HepG2 (cell line): Measurements from ENCODE around the gene ANAPC2. TPM values are rescaled to one million over a fixed set of nuclear protein-coding genes. Genes with fewer than 3 reads are reported as not detected.

Source experiments
- ATAC-seq: fragments of 200-7000 bp; cut with Tn5 transposase; 3 replicates; pipeline ENCODE4 v1.9.1; 2020; ENCODE audit warnings: mild to moderate bottlenecking, moderate library complexity
- BruUV-seq: library from RNA; stranded (reverse); fragments of 400-500 nt; replicated peaks from 2 replicates; lab custom pipeline; 2021; lab: Mats Ljungman, UMichigan
- CTCF ChIA-PET: fragments of 300-600 bp; formaldehyde crosslinking; extraction: SDS; loops from one replicate; lab custom pipeline; 2021; ENCODE audit warnings: low total read pairs, inconsistent platforms, low intra/inter-chr PET ratio; lab: Yijun Ruan, JAX
- POLR2A ChIA-PET: fragments of 350-600 bp; sonication (Branson Sonifier 250); formaldehyde crosslinking; loops from one replicate; lab custom pipeline; 2020; ENCODE audit warnings: antibody characterized with exemption, inconsistent platforms; lab: Yijun Ruan, JAX
- DNase-seq: peaks from one replicate; pipeline ENCODE4 v3.0.0-alpha.2; 2015; ENCODE audit warnings: low spot score
- FAIRE-seq: peaks from 3 replicates; lab custom pipeline; 2011; peaks lifted over from hg19 to GRCh38; lab: Jason Lieb, UNC
- H2AFZ ChIP-seq: one replicate; pipeline ENCODE4 v1.6.1; 2011; ENCODE audit warnings: low read length, inconsistent platforms
- H3K27ac ChIP-seq: fragments of 300-600 bp; 3 replicates; pipeline ENCODE4 v1.8.0; 2011; ENCODE audit warnings: mixed run types, mild to moderate bottlenecking, mixed read lengths, low read length, inconsistent platforms; ENCODE audit not compliant: insufficient read depth; ENCODE audit errors: extremely low read length
- H3K27me3 ChIP-seq, 2 experiments: fragments of 200-600 bp in 1 of 2; 2 replicates in 1 of 2; 3 replicates in 1 of 2; pipeline versions ENCODE4 v1.6.0 to v1.8.0; 2011; ENCODE audit warnings: low read length in 2 of 2, mild to moderate bottlenecking in 2 of 2, moderate library complexity in 2 of 2, inconsistent platforms in 1 of 2; ENCODE audit not compliant: insufficient read depth in 2 of 2, control insufficient read depth in 1 of 2
- H3K36me3 ChIP-seq, 2 experiments: fragments of 200-600 bp in 1 of 2; replicated peaks in 1 of 2; 2 replicates in 1 of 2; 3 replicates in 1 of 2; pipeline versions ENCODE4 v1.5.1 to v1.8.0; 2011; ENCODE audit warnings: low read length in 2 of 2, inconsistent platforms in 1 of 2; ENCODE audit not compliant: insufficient read depth in 2 of 2, control insufficient read depth in 1 of 2
- H3K4me1 ChIP-seq: 2 replicates; pipeline ENCODE4 v1.5.1; 2012; ENCODE audit warnings: low read length, inconsistent platforms; ENCODE audit not compliant: insufficient read depth
- H3K4me2 ChIP-seq: 2 replicates; pipeline ENCODE4 v1.6.0; 2011; ENCODE audit warnings: low read depth, low read length, inconsistent platforms
- H3K4me3 ChIP-seq, 3 experiments: fragments of 200-600 bp in 1 of 3; sonication (generic), shearing (Covaris generic) in 1 of 3; replicated peaks in 1 of 3; 2 replicates each; pipeline ENCODE4 v1.5.1; 2011 to 2016; ENCODE audit warnings: low read length in 3 of 3, inconsistent platforms in 2 of 3, low read depth in 2 of 3, mild to moderate bottlenecking in 2 of 3, control low read depth in 1 of 3, mixed read lengths in 1 of 3; ENCODE audit not compliant: insufficient read depth in 1 of 3
- H3K79me2 ChIP-seq: one replicate; pipeline ENCODE4 v1.6.1; 2011; ENCODE audit warnings: low read length, inconsistent platforms; ENCODE audit not compliant: insufficient read depth
- H3K9ac ChIP-seq: 2 replicates; pipeline ENCODE4 v1.6.0; 2011; ENCODE audit warnings: mild to moderate bottlenecking, low read depth, low read length, inconsistent platforms; ENCODE audit not compliant: insufficient read depth
- H3K9me3 ChIP-seq: 2 replicates; pipeline ENCODE4 v1.5.1; 2012; ENCODE audit warnings: mild to moderate bottlenecking, low read length
- H4K20me1 ChIP-seq: 2 replicates; pipeline ENCODE4 v1.6.0; 2011; ENCODE audit warnings: inconsistent platforms, mild to moderate bottlenecking, low read length, moderate library complexity; ENCODE audit not compliant: insufficient read depth
- MIER2 ChIP-seq: IDR thresholded peaks from 2 replicates; pipeline ENCODE4 v1.6.1; 2016; ENCODE audit warnings: missing biosample characterization, missing genetic modification reagents
- NFE2L1 ChIP-seq: sonication (generic); formaldehyde crosslinking; IDR thresholded peaks from 2 replicates; pipeline ENCODE4 v1.4.0; 2020; ENCODE audit warnings: missing genetic modification reagents, mild to moderate bottlenecking, borderline replicate concordance
- SOX13 ChIP-seq, 3 experiments: fragments of 450-650 bp in 1 of 3; sonication (generic) in 1 of 3; formaldehyde crosslinking in 1 of 3; IDR thresholded peaks in 2 of 3; conservative IDR thresholded peaks in 1 of 3; 2 replicates each; pipeline versions ENCODE4 v1.5.0 to v1.6.1; 2016 to 2020; ENCODE audit warnings: antibody characterized with exemption in 1 of 3, mild to moderate bottlenecking in 1 of 3, missing compliant biosample characterization in 1 of 3, missing genetic modification reagents in 1 of 3, moderate library complexity in 1 of 3
- ZFP90 ChIP-seq: sonication (generic); formaldehyde crosslinking; IDR thresholded peaks from 2 replicates; pipeline ENCODE4 v1.8.0; 2022; ENCODE audit warnings: missing genetic modification reagents, mild to moderate bottlenecking, inconsistent platforms, borderline replicate concordance
- ZNF292 ChIP-seq: sonication (generic); formaldehyde crosslinking; IDR thresholded peaks from 2 replicates; pipeline ENCODE4 v1.8.1; 2022; ENCODE audit warnings: mild to moderate bottlenecking, low read depth, missing genetic modification reagents, borderline replicate concordance
- ZNF550 ChIP-seq: sonication (generic); formaldehyde crosslinking; IDR thresholded peaks from 2 replicates; pipeline ENCODE4 v1.4.0; 2020; ENCODE audit warnings: mild to moderate bottlenecking, missing genetic modification reagents, borderline replicate concordance
- ZNF788 ChIP-seq: sonication (generic); formaldehyde crosslinking; IDR thresholded peaks from 2 replicates; pipeline ENCODE4 v1.5.0; 2020; ENCODE audit warnings: mild to moderate bottlenecking, missing genetic modification reagents, borderline replicate concordance
- WGBS: methylation state at CpG from one replicate; pipeline ENCODE4 v1.1.6; 2017; ENCODE audit warnings: low lambda C conversion rate; 5-methylcytosine and 5-hydroxymethylcytosine counted together
- in situ Hi-C: cut with HindIII; loops from 2 replicates; pipeline ENCODE4 v1.10.0; 2017; ENCODE audit warnings: low pct_unique_long_range_greater_than_20kb; ENCODE audit not compliant: extremely low pct_ligation_motif_present
- intact Hi-C: fragments of 100-400 bp; cut with micrococcal nuclease; formaldehyde crosslinking; loops from one replicate; pipeline ENCODE4 v1.10.0; 2022; ENCODE audit not compliant: unreplicated experiment
- polyA plus RNA-seq, 8 experiments: library from polyadenylated mRNA; depleted of rRNA in 3 of 8; stranded (reverse) in 7 of 8; unstranded in 1 of 8; fragments of >200 nt; fragmentation: Illumina TruSeq in 4 of 8; extraction: Trizol in 4 of 8; gene quantifications; 2 replicates each; pipeline versions ENCODE4 v1.2.1 to v1.2.3, GENCODE V29; 2011 to 2016; ENCODE audit warnings: low read depth in 4 of 8, missing spikeins in 1 of 8, mixed read lengths in 1 of 8; ENCODE audit not compliant: insufficient read depth in 1 of 8
- total RNA-seq, 5 experiments: library from RNA; depleted of rRNA; stranded (reverse); fragments of >200 nt; fragmentation: Illumina TruSeq; extraction: Trizol; gene quantifications; 2 replicates each; pipeline ENCODE4 v1.2.3, GENCODE V29; 2016; ENCODE audit warnings: low read depth in 1 of 5
- TF ChIP-seq, protein P1 (sequence below), 2 experiments: IDR thresholded peaks; 2 replicates each; pipeline ENCODE4 v1.6.1; 2011 to 2012; ENCODE audit warnings: low read length in 2 of 2, borderline replicate concordance in 1 of 2, low read depth in 1 of 2, mild to moderate bottlenecking in 1 of 2, moderate library complexity in 1 of 2
- TF ChIP-seq, protein P2 (sequence below): sonication (generic); formaldehyde crosslinking; IDR thresholded peaks from 2 replicates; pipeline ENCODE4 v1.4.0; 2020; ENCODE audit warnings: missing genetic modification reagents, mild to moderate bottlenecking, borderline replicate concordance
- TF ChIP-seq, protein P3 (sequence below): sonication (generic); formaldehyde crosslinking; IDR thresholded peaks from 2 replicates; pipeline ENCODE4 v1.8.0; 2022; ENCODE audit warnings: mild to moderate bottlenecking, missing genetic modification reagents, moderate library complexity
- TF ChIP-seq, protein P4 (sequence below), 2 experiments: sonication (generic) in 1 of 2; formaldehyde crosslinking in 1 of 2; IDR thresholded peaks; 2 replicates each; pipeline versions ENCODE4 v1.4.0 to v1.6.1; 2016 to 2020; ENCODE audit warnings: borderline replicate concordance in 1 of 2, low read depth in 1 of 2, mild to moderate bottlenecking in 1 of 2, missing genetic modification reagents in 1 of 2

The ANAPC2 gene
- total and polyA plus RNA-seq, 2 of the 13 experiments (the other 11 are each of a cell fraction or from before 2014, with no cell fraction given), result 12.3 to 15.4 TPM

DNA sequence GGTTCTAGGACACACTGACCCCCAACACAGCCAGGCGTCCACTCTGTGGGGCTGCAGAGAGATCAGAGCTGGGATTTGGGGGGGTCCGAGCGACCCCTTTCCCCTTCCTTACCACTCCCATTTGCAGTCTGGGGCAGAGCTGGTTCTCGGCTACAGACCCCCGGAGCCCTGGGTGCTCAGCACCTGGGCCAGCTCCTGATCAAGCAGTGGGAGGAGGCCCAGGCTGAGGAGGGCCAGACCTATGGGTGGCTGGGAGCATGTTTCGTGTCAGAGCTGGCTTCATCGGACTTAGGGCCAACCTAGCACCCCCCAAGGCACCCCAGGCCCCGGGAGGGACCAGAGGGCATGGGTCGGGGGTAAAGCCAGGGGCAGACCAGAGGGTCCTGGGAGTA lies 41.8 kb downstream of the ANAPC2 start:
- Histone ChIP-seq H3K9ac (no peak overlapping the region), H3K4me2 (no peak overlapping the region), H3K4me3 (no peak overlapping the region), H3K27me3 (peaks cover 16 to 63% of the 10 kb centered on the region in 2 experiments), H3K4me1 (peaks cover 19% of the 10 kb centered on the region), H3K79me2 (no peaks in the 10 kb centered on the region), H3K36me3 (no peaks in the 10 kb centered on the region), H3K27ac (no peak overlapping the region), H4K20me1 (no peaks in the 10 kb centered on the region), H3K9me3 (no peaks in the 10 kb centered on the region), H2AFZ (no peak overlapping the region)
- in situ Hi-C loops, result no loop called here
- intact Hi-C loops, result no loop called here
- 0% methylated on average over 4 of the region's 9 CpGs for WGBS
- DNase-seq (no peak), FAIRE-seq (no peak), ATAC-seq (peak; percentile 10; the same call in 1 of the 3 replicates)
- ChIA-PET CTCF (no interaction called here), POLR2A (no interaction called here)
- BruUV-seq, result no TSS peak
- TF ChIP-seq NFE2L1 (CRISPR knock-in tag) (no peak), ZNF788 (no peak), ZFP90 (no peak), MIER2 (CRISPR knock-in tag) (peak; percentile 76; the same call in 1 of the 2 replicates), SOX13 (IDR thresholded peaks at IDR 0.05) (no peak), SOX13 (CRISPR knock-in tag; conservative IDR thresholded peaks at IDR 0.05 in 1 of 2, IDR thresholded peaks at IDR 0.05 in 1 of 2) (no peak), ZNF550 (CRISPR knock-in tag) (no peak), ZNF292 (CRISPR knock-in tag) (no peak)
- TF ChIP-seq, protein P1, sequence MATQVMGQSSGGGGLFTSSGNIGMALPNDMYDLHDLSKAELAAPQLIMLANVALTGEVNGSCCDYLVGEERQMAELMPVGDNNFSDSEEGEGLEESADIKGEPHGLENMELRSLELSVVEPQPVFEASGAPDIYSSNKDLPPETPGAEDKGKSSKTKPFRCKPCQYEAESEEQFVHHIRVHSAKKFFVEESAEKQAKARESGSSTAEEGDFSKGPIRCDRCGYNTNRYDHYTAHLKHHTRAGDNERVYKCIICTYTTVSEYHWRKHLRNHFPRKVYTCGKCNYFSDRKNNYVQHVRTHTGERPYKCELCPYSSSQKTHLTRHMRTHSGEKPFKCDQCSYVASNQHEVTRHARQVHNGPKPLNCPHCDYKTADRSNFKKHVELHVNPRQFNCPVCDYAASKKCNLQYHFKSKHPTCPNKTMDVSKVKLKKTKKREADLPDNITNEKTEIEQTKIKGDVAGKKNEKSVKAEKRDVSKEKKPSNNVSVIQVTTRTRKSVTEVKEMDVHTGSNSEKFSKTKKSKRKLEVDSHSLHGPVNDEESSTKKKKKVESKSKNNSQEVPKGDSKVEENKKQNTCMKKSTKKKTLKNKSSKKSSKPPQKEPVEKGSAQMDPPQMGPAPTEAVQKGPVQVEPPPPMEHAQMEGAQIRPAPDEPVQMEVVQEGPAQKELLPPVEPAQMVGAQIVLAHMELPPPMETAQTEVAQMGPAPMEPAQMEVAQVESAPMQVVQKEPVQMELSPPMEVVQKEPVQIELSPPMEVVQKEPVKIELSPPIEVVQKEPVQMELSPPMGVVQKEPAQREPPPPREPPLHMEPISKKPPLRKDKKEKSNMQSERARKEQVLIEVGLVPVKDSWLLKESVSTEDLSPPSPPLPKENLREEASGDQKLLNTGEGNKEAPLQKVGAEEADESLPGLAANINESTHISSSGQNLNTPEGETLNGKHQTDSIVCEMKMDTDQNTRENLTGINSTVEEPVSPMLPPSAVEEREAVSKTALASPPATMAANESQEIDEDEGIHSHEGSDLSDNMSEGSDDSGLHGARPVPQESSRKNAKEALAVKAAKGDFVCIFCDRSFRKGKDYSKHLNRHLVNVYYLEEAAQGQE (IDR thresholded peaks at IDR 0.05; ENCODE audit: borderline replicate concordance in 1 of 2, low read depth in 1 of 2, low read length in 2 of 2), result peak; percentile 55 to 89
- TF ChIP-seq, protein P2, sequence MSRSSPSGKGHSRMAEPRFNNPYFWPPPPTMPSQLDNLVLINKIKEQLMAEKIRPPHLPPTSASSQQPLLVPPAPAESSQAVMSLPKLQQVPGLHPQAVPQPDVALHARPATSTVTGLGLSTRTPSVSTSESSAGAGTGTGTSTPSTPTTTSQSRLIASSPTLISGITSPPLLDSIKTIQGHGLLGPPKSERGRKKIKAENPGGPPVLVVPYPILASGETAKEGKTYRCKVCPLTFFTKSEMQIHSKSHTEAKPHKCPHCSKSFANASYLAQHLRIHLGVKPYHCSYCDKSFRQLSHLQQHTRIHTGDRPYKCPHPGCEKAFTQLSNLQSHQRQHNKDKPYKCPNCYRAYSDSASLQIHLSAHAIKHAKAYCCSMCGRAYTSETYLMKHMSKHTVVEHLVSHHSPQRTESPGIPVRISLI (CRISPR knock-in tag), result no peak
- TF ChIP-seq, protein P3, sequence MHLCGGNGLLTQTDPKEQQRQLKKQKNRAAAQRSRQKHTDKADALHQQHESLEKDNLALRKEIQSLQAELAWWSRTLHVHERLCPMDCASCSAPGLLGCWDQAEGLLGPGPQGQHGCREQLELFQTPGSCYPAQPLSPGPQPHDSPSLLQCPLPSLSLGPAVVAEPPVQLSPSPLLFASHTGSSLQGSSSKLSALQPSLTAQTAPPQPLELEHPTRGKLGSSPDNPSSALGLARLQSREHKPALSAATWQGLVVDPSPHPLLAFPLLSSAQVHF (CRISPR knock-in tag), result no peak
- TF ChIP-seq, protein P4, sequence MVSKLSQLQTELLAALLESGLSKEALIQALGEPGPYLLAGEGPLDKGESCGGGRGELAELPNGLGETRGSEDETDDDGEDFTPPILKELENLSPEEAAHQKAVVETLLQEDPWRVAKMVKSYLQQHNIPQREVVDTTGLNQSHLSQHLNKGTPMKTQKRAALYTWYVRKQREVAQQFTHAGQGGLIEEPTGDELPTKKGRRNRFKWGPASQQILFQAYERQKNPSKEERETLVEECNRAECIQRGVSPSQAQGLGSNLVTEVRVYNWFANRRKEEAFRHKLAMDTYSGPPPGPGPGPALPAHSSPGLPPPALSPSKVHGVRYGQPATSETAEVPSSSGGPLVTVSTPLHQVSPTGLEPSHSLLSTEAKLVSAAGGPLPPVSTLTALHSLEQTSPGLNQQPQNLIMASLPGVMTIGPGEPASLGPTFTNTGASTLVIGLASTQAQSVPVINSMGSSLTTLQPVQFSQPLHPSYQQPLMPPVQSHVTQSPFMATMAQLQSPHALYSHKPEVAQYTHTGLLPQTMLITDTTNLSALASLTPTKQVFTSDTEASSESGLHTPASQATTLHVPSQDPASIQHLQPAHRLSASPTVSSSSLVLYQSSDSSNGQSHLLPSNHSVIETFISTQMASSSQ (IDR thresholded peaks at IDR 0.05; ENCODE audit: low read depth), result no peak
- TF ChIP-seq, protein P4 (CRISPR knock-in tag; IDR thresholded peaks at IDR 0.05; ENCODE audit: borderline replicate concordance), result no peak
